GM15510 (cell line): Measurements from ENCODE around the gene PACRG.

Experiments
- POLR2A ChIP-seq: IDR thresholded peaks from 3 replicates; pipeline ENCODE4 v1.6.1; 2011; ENCODE audit warnings: borderline replicate concordance; ENCODE audit not compliant: insufficient read length; ENCODE audit errors: extremely low read depth

PACRG gene

DNA sequence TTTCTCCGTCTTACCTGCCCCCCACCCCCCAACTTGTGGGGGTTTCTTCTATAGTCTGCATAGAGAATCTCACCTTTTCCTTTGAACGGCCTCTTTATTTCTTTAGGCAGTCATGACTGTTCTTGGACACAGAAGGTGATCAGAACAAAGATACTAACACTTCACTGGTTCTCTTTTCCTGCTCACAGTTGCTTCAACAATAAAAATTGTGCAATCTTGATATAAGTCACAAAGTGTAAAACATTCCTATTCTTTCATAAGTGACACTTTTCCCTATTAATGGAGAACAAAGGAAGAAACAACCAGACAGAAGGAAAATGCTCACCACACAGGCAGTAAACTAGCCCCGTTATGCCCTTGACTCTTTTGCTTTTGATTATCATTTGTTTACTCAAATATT lies 448.3 kb downstream of the PACRG start:
- TF ChIP-seq POLR2A, result no peak

DNA sequence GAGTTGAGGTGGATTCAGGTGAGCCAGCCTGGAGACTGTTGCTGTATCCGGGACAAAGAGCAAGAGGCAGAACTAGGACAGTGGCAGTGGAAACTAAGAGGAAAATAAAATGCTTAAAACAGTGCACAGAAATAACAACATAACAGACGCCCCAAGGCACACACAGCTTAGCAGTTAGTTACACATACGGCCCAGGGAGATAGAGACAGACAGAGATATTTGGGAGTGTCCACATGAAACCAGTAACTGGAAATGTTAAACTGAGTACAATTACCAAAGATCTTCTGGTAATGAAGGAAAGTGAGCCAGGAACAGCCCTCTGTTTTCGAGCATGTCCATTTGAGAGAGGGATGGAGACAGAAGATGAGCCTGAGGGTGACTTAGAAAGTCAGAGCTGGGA lies 449.2 kb downstream of the PACRG start:
- no peak for TF ChIP-seq POLR2A

DNA sequence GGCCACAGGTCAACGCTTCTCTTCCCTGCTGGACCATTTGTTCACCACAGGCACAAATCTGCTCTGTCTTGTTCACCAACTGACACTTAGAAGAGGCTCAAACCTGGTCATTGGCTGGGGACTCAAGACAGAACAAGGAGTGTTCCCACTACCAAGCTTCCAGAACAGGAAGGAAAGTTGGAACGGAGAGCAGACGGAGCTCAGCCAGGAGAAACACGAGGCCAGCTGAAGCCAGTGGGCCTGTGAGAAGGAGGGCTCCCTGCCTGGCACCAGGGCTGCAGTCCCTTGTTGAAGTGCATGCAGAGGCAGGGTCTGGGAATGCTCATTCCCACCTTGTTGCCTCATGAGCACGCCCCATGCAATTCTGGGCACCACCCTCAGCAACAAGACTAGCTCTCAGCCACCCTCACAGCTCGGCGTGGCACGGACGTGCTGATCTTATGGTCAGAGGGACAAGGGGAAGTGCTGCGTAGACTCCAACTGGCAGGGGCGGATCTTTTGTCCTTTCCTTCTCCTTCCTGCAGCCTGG lies 450.2 kb downstream of the PACRG start:
- no peak for TF ChIP-seq POLR2A

DNA sequence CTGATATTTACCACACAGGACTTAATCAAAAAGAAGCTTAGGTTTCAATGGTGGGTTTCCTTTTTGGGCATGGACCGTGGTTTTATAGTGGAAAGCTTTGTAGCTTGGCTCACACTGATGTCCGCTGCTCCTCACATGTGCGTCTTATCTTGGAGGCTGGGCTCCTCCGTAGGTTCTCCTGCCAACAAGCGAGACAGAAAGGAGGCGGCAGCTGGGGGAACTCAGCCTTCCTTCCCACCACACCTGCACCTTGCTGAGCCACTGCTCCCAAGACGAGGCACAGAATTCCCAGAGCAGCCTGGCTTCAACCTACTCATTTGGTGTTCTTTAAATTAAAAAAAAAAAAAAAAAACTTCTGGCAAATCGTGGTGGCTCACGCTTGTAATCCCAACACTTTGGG lies 451.3 kb downstream of the PACRG start:
- TF ChIP-seq POLR2A, result no peak

DNA sequence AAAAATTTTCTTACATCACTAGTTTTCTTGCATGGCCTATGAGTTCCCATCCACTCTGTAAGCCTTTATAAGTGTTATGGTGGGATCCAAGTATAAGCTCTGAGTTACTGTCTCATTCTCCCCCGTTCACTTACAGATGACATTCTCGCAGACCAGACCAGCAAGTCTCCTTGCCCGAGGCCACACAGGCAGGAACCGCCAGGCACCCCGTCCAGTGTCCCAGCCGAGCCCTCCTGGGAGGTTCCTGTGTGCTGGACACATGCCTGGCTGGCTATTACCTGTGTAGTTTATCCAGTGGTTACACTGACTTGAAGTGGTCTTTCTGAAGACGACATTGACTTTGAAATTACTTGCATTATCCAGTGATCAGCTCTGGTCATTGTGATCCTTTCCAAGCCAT lies 451.9 kb downstream of the PACRG start:
- no peak for TF ChIP-seq POLR2A

DNA sequence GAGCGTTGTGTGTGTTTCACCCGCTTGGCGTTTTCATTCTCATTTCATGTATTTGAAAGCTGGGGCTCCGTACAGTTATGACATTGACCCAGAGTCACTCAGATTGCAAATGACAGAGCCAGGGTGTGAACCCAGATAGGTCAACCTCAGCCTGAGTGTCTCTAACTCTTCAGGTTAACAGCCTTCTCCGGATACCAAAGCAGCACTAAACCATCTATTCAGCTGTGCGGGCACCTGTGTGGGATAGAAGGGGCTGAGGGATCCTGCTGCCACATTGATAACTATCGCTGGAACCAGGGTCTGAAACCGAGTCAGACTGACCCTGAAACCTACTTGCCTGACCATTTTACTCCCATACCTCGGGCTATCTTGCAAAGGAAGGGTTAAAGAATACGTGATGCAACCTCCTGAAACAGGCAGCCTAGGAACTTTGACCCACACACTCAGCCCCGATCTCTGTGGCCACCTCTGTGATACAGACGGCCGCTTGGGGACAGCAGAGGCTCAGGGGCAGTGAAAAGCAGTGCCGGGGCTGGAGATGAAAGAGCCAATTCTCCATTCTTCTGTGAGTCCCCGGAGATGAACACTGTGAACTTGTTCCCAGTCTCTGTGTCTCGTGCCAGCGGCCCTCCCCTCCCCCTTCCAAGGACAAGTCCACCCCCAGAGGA lies 453.2 kb downstream of the PACRG start:
- no peak for TF ChIP-seq POLR2A

DNA sequence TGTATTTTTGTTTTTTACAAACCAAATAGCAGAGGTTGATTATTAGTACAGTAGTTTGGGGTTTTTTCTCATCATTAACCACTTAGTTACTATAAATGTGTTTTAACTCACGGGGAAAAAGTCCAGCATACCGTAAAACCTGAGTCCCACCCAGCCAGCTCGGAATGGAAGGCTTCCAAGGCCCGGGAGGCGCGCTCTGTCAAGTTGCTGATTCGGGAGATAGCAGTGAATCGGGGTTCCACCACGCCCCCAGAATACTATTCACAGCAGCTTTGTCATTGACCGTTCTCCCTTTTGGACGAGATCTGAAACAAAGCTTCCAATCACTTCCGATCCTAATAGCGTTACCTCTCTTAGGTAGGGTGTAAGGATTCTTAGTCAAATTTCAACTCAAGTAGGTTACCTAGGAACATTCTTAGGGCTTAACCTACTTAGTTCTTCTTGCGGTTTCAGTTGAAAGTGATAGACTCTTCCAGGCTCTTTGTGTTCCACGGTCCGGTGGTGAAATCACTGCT lies 453.9 kb downstream of the PACRG start:
- TF ChIP-seq POLR2A, result no peak

DNA sequence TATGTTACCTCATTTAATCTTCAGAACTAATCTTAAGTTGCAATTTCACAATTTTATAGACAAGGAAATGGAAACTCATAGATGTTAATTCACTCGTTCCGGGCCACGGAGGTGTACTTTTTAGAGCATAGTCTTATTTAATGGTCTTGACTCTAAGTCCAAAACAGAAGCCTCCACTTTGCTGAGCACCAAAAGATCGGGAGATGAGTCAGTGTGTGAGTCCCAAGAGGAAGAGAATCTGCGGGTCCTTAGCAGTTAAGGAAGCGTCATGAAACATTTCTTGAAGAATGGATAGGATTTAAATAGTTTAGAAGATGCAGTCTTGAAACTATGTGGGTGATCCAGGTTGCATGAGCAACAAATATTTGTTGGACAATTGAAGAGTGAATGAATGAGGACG lies 454.9 kb downstream of the PACRG start:
- TF ChIP-seq POLR2A, result no peak

DNA sequence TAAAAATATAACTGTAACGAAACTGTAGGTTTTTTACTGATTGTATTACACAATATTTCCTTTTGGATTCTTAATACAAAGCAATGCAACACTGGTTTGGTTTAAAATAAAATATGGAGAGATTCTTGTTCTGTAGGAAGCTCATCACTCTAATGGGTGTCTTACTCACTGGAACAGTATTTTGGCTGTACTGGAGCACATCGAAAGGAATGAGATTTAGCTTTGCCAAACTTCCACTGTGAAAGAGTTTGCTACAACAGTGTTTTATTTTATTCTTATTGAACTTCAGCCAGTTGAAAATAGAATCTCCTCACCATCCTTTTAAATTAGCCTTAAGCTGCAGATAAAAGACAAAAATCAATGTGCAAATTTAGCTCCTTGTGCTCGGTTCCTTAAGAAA lies 456.0 kb downstream of the PACRG start:
- TF ChIP-seq POLR2A, result no peak

DNA sequence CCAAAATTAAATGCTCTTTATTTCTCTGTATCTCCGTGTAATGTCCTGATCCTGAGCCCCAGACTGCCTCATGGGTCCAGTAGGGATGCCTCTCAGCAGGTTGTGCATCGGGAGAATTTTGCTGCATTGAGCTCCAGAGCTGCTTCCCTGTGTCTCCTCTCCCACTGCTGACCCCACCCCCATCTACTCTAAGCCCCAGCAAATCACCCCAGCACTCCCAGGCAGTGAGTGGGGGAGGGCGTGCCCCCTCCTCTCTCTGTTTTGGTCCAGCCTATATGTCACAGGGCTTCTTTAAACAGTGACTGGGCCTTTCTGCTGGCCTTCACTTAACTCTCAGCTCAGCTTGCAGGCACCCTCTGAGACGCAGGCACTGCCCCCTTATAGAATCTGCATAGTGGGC lies 458.0 kb downstream of the PACRG start:
- TF ChIP-seq POLR2A, result no peak

DNA sequence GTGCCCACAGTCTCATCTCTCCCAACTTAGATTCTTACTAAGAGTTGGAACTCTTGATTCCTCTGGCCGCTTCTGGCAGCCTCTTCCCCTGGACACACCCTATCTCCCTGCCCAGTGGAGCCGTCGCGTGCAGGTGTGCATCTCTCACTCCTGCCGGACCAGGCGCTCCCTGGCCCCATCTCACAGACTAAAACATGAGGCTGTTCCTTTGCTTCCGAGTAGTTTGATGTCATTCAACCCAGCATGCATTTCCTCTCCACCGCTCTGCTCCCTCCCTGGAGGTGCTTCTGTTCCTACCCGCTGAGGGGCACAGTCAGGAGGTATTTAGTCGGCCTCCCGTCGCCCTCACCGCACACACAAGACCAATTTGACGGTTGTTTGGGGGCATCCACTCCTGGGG lies 458.8 kb downstream of the PACRG start:
- no peak for TF ChIP-seq POLR2A

DNA sequence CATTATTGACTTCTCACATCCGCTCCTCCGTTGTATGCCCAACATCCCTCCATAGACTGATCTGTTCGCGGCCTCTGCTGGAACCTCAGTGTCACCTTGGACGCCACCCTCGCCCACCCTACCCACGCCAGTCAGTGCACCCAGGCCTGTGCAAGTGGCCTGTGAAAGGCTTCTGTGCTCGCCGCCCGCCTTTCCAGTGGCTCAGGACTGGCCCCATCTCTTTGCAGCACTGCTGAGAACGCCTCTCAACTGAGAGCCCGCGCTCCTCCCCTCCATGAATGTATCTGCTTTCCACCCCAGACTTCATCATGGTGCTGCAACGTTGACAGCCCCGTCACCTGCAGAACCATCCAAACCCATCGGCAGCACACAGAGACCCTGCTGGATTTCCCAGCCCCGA lies 459.4 kb downstream of the PACRG start:
- TF ChIP-seq POLR2A, result no peak

DNA sequence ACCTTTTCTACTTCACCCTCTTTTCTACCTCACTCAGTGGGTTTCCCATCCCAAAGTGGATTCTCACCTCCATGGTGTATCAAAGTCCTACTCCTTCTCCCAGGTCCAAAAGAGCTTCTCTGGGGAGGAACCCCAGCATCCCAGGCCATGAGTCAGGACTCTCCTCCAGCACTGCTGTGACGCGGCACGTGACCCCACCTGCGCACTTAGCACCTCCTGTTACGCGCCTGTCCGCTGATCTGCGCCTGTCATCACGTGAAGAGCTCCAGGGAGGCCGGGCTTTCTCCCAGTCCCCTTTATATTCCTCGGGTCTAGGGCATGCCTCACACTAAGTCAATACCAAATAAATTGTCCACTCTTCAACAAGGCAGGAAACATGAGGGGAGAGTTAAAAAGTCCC lies 459.8 kb downstream of the PACRG start:
- no peak for TF ChIP-seq POLR2A

DNA sequence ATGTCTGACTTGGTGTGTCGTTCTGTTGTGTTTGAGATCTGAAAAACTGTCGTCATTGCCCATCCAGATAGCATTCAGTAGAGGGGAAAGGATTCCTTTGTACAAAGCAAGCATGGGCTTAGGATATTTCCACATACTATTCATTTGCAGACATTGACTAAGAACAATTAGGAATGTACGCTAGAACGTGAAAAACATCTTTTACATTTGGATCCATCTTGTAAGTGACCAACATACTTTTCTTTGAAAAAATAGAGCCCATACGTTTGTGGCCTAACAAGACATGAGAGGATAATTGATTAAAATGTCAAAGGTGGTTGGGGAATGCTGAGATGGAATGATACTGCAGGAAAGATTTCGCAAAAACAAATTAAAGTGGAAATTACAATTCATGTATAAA lies 461.0 kb downstream of the PACRG start:
- TF ChIP-seq POLR2A, result no peak

DNA sequence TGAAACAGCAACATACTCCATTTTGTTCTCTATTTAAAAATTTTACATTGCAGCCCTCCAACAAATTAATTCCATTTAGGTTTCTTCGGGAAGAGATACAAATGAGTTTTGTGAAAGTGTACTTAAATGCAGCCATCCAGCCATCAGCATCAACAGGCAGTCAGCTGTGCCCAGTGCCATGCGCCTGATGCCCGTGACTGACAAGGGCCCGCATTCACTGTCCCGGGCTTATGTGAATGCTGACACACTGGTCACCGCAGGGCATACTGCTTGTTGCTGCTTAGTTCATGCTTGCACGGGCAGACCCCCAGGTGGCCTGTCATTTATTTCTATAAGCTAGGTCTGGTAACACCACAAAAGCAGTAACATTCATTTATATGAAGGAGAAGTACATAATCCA lies 461.8 kb downstream of the PACRG start:
- TF ChIP-seq POLR2A, result no peak

DNA sequence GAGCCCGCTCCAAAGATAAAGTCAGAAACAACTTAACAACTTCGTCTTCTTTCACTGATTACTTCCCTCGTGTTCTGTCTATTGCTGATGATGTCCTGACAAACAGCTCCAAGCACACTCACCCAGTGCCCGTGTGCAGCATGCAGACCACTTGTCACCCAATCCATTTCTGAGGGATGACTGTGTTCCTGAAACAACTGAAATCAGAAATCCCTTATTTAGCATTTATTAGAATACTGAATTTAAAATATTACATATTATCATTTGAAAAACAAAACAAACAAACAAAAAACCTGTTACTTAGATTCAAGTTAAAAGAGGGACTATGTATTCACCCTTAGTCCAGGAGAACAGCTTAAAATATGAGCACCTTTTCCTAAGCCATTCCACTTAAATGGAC lies 463.0 kb downstream of the PACRG start:
- no peak for TF ChIP-seq POLR2A
